Measurements from ENCODE around the gene RPS6KA5. TPM values are rescaled to one million over a fixed set of nuclear protein-coding genes. Genes with fewer than 3 reads are reported as not detected.
"Not testable (repeated sequence)": the region's sequence is repeated elsewhere in the genome, so short reads cannot be mapped to it uniquely, and the experiment has no call there.

The RPS6KA5 gene
- total RNA-seq (2014; rRNA removed; shearing (Covaris generic); ENCODE audit: low replicate concordance): 4.0 and 5.2 TPM in 2 replicates

- peak; percentile 100 for DNase-seq (ENCODE audit: low read depth)
- in situ Hi-C loops (cut with HindIII; ENCODE audit: low pct_unique_long_range_greater_than_20kb, low sequenced_read_pairs): no loop called here
Observed at GRCh38 chr14:91060351-91061055, at the start of gene RPS6KA5. Gene RPS6KA5, minus strand, starts transcription at chr14:91060641. Its CDS starts 207 bp downstream, at chr14:91060434.

DNA sequence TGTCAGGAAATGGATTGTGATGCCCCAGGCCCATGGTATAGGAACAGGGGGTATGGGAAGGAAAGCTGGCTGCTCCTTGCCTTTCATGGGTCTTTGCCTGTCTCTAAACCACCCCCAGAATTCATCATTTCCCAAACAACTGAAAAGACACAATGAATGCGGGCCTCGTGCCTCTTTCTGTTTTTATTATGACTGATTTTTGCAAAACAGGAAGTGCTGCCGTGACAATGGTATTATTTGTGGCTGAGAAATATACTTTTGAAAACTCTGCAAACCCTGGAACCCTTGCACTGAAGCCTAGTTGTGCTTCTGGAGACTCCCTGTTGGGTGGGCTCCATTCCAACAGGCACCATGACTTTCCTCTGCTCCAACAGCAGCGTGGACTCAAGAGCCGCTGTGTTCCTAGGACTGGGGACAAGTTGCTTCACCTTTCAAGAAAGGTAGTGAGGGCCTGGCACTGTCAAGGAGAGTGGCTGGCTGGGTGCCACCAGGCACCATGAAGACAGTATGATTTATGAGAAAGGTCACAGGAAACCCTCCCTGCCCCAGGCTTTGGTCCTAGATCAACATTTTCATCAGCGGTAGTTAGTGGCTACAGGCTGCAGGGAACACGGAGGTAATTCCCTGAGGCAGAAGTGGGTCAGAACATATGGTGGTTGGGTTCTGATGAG lies 48.6 kb upstream of the RPS6KA5 start:
- in situ Hi-C loops (cut with HindIII; ENCODE audit: low pct_unique_long_range_greater_than_20kb, low sequenced_read_pairs): no loop called here
- peak; percentile 20 for DNase-seq (ENCODE audit: low read depth)

GRCh38 chr14:91103116-91103515 lies 42.7 kb upstream of the RPS6KA5 start:
- no peak for DNase-seq (ENCODE audit: low read depth)

DNA sequence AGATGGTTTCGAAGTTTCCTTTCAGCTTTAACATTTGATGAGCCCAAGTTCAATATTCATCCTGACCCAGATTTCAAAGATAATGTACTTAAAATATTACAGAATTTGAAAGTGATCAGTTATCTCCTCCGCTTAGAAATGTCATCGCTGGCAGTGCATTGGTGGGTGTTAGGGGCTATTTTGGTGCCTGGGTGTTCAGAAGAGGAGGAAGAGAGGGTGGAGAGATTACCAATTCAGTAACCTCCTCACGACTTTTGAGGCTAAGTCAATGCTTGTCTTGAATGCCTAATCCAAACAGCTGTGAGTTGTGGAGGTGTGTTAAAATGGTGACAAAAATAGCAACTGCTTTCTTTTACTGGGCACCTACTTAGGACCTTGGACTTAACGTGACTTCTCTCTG lies 39.7 kb upstream of the RPS6KA5 start:
- DNase-seq (ENCODE audit: low read depth): no peak
- in situ Hi-C loops (cut with HindIII; ENCODE audit: low pct_unique_long_range_greater_than_20kb, low sequenced_read_pairs): no loop called here

More at GRCh38 chr14:91103116-91103515, 42.7 kb upstream of the RPS6KA5 start:
- in situ Hi-C loops (cut with HindIII; ENCODE audit: low pct_unique_long_range_greater_than_20kb, low sequenced_read_pairs): no loop called here

DNA sequence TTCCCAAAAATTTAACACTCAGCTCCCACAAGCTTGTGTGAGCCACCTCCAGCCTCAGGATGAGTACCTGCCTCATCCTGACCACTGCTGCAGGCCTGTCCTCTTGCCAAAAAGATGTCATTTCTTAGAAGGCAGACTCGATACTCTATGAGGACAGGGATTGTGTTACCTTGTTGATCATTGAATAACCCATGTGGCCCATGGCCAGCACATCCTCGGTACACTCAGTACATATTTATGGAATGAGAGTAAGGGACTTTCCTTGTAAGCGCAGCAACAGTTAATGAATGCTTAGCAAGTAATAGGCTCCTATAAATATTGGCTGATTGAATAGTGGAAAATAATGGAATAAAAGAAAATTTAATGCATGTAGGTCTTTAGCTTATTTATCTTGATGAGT lies 38.1 kb upstream of the RPS6KA5 start:
- peak; percentile 38 for DNase-seq (ENCODE audit: low read depth)
- in situ Hi-C loops (cut with HindIII; ENCODE audit: low pct_unique_long_range_greater_than_20kb, low sequenced_read_pairs): no loop called here

- DNase-seq (ENCODE audit: low read depth): not testable (repeated sequence)
Observed at GRCh38 chr14:91097657-91098056, 37.2 kb upstream of the RPS6KA5 start.

GRCh38 chr14:91095178-91095577 lies 34.7 kb upstream of the RPS6KA5 start:
- no peak for DNase-seq (ENCODE audit: low read depth)
- in situ Hi-C loops (cut with HindIII; ENCODE audit: low pct_unique_long_range_greater_than_20kb, low sequenced_read_pairs): no loop called here

More at GRCh38 chr14:91097657-91098056, 37.2 kb upstream of the RPS6KA5 start:
- in situ Hi-C loops (cut with HindIII; ENCODE audit: low pct_unique_long_range_greater_than_20kb, low sequenced_read_pairs): not testable (repeated sequence)

DNA sequence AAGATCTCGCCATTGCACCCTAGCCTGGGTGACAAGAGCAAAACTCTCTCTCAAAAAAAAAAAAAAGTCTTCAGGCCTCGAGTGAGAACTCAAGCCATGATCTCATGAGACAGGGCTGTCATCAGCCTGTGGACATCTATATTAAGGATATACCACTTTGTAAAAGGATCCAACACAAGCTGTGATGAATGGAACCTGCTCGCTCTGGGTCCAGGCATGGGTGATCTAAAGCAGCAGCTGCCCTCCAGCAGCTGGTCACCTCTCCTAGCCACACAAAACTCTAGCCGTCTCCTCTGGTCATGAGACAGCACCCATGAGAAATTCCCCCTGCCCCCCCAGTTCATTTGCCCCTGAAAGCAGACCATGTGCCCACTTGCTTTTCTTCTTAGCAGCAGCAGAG lies 34.3 kb upstream of the RPS6KA5 start:
- no peak for DNase-seq (ENCODE audit: low read depth)
- in situ Hi-C loops (cut with HindIII; ENCODE audit: low pct_unique_long_range_greater_than_20kb, low sequenced_read_pairs): no loop called here

DNA sequence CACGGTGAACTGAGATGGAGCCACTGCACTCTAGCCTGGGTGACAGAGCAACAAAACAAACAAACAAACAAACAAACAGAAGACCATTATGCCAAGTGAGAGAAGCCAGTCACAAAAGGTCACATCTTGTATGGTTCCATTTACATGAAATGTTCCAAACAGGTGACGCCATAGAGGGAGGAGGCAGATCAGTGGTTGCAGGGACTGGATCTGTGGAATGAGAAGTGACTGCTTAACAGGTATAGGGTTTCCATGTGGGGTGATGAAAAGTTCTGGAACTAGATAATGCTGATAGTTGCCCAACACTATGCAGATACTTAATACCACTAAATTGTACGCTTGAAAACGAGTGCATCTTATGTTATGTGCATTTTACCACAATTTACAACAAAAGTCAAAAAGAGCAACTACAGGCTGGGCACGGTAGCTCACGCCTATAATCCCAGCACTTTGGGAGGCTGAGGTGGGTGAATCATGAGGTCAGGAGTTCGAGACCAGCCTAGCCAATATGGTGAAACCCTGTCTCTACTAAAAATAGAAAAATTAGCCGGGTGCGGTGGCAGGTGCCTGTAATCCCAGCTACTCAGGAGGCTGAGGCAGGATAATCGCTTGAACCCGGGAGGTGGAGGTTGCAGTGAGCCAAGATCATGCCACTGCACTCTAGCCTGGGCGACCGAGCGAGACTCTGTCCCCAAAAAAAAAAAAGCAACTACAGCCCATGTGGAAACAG lies 33.5 kb upstream of the RPS6KA5 start:
- DNase-seq (ENCODE audit: low read depth); in situ Hi-C loops (cut with HindIII; ENCODE audit: low pct_unique_long_range_greater_than_20kb, low sequenced_read_pairs): not testable (repeated sequence)

DNA sequence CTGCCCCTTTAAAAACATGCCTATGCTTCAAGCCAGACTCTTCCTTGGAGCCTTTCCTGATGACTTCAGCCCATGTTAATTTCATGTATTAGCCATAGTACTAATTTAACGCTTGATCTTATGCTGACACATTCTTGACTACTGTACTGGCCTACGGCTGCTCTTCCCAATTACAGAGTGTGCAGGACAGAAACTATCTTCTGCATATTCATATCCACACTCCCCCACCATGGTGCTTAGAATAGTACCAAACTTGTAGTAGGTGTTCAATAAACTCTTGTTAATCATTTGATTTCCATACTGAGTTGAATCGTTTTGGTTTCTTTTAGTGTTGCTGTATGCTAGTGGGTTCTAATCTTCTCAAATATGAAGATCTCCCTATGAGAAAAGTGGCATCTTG lies 31.6 kb upstream of the RPS6KA5 start:
- in situ Hi-C loops (cut with HindIII; ENCODE audit: low pct_unique_long_range_greater_than_20kb, low sequenced_read_pairs): no loop called here

DNA sequence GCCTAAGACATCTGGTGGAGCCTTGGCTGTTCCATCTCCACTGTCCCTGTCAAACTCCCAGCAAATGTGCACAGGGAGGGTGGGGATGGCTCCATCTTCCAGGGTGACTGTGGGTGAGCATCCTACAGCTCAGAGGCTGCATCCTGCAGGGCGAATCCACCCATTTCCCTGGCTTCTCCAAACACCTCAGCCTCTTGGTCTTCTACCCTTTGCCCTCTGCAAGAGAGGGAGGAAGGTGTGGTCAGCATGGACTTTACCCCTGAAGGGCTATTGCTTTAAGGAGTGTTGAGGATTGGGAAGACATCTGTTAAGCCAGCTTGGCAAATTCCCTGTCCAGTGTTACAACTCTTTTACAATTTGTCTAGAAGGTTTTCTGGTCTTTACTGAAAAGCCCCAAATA lies 30.3 kb upstream of the RPS6KA5 start:
- no peak for DNase-seq (ENCODE audit: low read depth)
- in situ Hi-C loops (cut with HindIII; ENCODE audit: low pct_unique_long_range_greater_than_20kb, low sequenced_read_pairs): no loop called here

More for the DNA sequence above, 31.6 kb upstream of the RPS6KA5 start:
- DNase-seq (ENCODE audit: low read depth): no peak

- in situ Hi-C loops (cut with HindIII; ENCODE audit: low pct_unique_long_range_greater_than_20kb, low sequenced_read_pairs): no loop called here
- no peak for DNase-seq (ENCODE audit: low read depth)
Observed at GRCh38 chr14:91089958-91090535, 29.6 kb upstream of the RPS6KA5 start.

- in situ Hi-C loops (cut with HindIII; ENCODE audit: low pct_unique_long_range_greater_than_20kb, low sequenced_read_pairs): no loop called here
- DNase-seq (ENCODE audit: low read depth): no peak
Observed at GRCh38 chr14:91088585-91089235, 28.3 kb upstream of the RPS6KA5 start.

DNA sequence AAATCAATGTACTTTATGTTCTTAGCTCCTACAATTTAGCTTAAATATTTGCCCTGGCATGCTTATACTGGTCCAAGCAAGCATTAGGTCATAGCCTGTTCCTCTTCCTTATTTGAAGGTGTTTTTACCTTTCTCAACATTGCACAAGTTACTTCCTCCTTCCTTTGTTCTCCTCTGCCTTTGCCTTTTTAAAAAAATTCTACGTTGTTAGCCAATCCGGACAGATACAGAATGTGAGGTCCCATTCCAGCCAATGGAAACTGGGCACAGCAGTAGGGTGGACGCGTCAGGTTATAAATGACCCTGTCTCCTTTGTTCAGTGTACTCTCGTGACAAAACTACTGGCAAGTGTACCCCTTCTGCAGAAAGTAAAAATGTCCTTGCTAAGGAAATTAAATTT lies 27.0 kb upstream of the RPS6KA5 start:
- in situ Hi-C loops (cut with HindIII; ENCODE audit: low pct_unique_long_range_greater_than_20kb, low sequenced_read_pairs); DNase-seq (ENCODE audit: low read depth): not testable (repeated sequence)

DNA sequence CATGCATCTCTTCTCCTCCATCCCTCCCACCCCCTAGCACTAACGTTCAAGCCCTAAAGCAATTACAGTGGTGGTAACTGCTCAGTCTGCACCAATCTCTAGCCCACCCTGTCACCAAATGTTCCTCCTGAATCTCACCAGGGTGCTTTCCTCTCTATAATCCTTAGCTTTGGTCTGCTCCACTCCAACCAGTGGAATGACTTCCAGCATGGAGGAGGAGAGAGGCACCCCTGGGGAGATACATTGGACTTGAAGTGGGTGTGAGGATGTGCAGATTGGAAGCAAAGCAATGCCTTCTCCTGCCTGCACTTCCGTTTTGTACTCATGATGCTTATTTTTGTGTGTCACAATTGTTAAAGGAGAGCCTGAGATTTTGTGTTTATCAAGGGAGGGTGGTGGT lies 24.1 kb upstream of the RPS6KA5 start:
- in situ Hi-C loops (cut with HindIII; ENCODE audit: low pct_unique_long_range_greater_than_20kb, low sequenced_read_pairs): no loop called here

DNA sequence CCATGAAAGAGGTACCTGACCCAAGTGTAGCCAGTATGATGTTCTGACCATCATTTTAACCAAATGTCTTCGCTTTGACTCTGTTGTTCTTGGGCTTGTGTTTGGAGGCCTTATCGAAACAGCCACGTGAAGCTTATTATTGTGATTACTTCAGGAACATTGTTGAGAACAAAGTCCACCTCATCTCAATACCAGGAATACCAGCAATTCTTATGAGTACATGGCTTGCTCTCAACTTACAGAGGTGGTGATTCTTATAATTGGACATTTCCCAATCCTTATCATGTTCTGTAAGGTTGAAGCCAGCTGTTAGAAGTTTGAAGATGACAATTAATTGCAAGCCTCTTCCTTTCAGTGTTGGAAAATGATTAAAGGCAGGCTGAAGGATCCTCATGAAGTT lies 21.8 kb upstream of the RPS6KA5 start:
- DNase-seq (ENCODE audit: low read depth): no peak
- in situ Hi-C loops (cut with HindIII; ENCODE audit: low pct_unique_long_range_greater_than_20kb, low sequenced_read_pairs): no loop called here

More for the DNA sequence above, 24.1 kb upstream of the RPS6KA5 start:
- no peak for DNase-seq (ENCODE audit: low read depth)

GRCh38 chr14:91080071-91080470 lies 19.6 kb upstream of the RPS6KA5 start:
- no peak for DNase-seq (ENCODE audit: low read depth)
- in situ Hi-C loops (cut with HindIII; ENCODE audit: low pct_unique_long_range_greater_than_20kb, low sequenced_read_pairs): no loop called here

GRCh38 chr14:91078095-91078737 lies 17.8 kb upstream of the RPS6KA5 start:
- in situ Hi-C loops (cut with HindIII; ENCODE audit: low pct_unique_long_range_greater_than_20kb, low sequenced_read_pairs): no loop called here

More at GRCh38 chr14:91078095-91078737, 17.8 kb upstream of the RPS6KA5 start:
- DNase-seq (ENCODE audit: low read depth): no peak

Data from Caki2 (cell line).